ENCODE data around the gene CGN.

Gene CGN

GRCh38 chr1:151547900-151548230 lies 36.7 kb downstream of the CGN start:
- DNase-seq (ENCODE audit: low read depth, low spot score) = no peak

- no peak for DNase-seq (ENCODE audit: low read depth, low spot score)
Observed at GRCh38 chr1:151549199-151549598, 38.0 kb downstream of the CGN start.

- no peak for DNase-seq (ENCODE audit: low read depth, low spot score)
Observed at GRCh38 chr1:151553659-151554058, 42.5 kb downstream of the CGN start.

GRCh38 chr1:151556052-151556451 lies 44.9 kb downstream of the CGN start:
- DNase-seq (ENCODE audit: low read depth, low spot score) = no peak

- no peak for DNase-seq (ENCODE audit: low read depth, low spot score)
Observed at GRCh38 chr1:151562661-151563060, 51.5 kb downstream of the CGN start.

- no peak for DNase-seq (ENCODE audit: low read depth, low spot score)
Observed at GRCh38 chr1:151563376-151563775, 52.2 kb downstream of the CGN start.

- DNase-seq (ENCODE audit: low read depth, low spot score) = no peak
Observed at GRCh38 chr1:151565502-151566189, 54.5 kb downstream of the CGN start.

- DNase-seq (ENCODE audit: low read depth, low spot score) = no peak
Observed at GRCh38 chr1:151568626-151569088, 57.5 kb downstream of the CGN start.

GRCh38 chr1:151570819-151571218 lies 59.6 kb downstream of the CGN start:
- no peak for DNase-seq (ENCODE audit: low read depth, low spot score)

- no peak for DNase-seq (ENCODE audit: low read depth, low spot score)
Observed at GRCh38 chr1:151574575-151575529, 63.7 kb downstream of the CGN start.

GRCh38 chr1:151577173-151577572 lies 66.0 kb downstream of the CGN start:
- no peak for DNase-seq (ENCODE audit: low read depth, low spot score)

GRCh38 chr1:151578941-151579340 lies 67.8 kb downstream of the CGN start:
- no peak for DNase-seq (ENCODE audit: low read depth, low spot score)

GRCh38 chr1:151579436-151580225 lies 68.4 kb downstream of the CGN start:
- DNase-seq (ENCODE audit: low read depth, low spot score) = no peak

- no peak for DNase-seq (ENCODE audit: low read depth, low spot score)
Observed at GRCh38 chr1:151581451-151581850, 70.3 kb downstream of the CGN start.

- DNase-seq (ENCODE audit: low read depth, low spot score) = peak; percentile 42
Observed at GRCh38 chr1:151581921-151582320, 70.7 kb downstream of the CGN start.

- DNase-seq (ENCODE audit: low read depth, low spot score) = no peak
Observed at GRCh38 chr1:151583796-151584195, 72.6 kb downstream of the CGN start.

- no peak for DNase-seq (ENCODE audit: low read depth, low spot score)
Observed at GRCh38 chr1:151584278-151584677, 73.1 kb downstream of the CGN start.

- no peak for DNase-seq (ENCODE audit: low read depth, low spot score)
Observed at GRCh38 chr1:151584780-151585179, 73.6 kb downstream of the CGN start.

- no peak for DNase-seq (ENCODE audit: low read depth, low spot score)
Observed at GRCh38 chr1:151585622-151586021, 74.4 kb downstream of the CGN start.

Measured in ELF-1 (cell line).